ENCODE data around the gene PKMYT1.
A peak's percentile ranks its signal among the peaks of the same experiment; 100 is the strongest.

DNA sequence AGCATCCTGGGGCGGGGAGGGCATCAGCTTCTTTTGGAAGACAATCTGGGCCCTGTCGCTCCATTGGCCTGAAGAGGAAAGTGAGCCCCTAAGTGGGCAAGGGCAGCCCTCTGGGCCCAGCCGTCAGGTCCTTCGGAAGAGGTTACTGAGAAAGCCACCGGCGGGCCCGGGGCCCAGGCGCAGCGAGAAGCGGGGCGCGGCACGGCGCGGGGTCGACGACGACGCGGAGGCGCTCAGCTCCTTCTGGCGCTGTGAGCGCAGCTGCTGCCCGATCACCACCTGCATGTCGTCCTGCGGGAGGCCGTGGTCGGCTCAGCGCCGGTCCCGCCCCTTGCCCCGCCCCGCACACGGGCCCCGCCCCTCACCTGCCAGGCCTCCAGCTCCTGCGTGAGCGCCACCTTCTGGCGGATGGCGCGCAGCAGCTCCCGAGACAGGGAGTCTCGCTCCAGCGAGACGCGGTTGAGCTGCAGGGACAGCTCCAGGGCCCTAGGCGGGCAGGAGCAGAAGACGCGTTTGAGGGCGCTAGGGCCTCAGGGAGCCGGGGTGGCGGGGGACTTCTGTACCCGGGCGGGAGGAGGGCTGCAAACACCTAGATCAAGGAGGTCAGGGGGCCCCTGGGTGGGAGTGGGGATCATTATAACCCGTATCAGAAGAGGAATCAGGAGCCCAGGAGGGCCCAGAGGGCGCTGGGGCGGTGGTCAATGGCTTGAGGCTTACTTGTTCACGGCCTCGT is 47.9 kb upstream of the PKMYT1 start:
- TF ChIP-seq CTCF (IDR thresholded peaks at IDR 0.05): peak; percentile 85
- no peak for TF ChIP-seq EZH2 (IDR thresholded peaks at IDR 0.05)
- no peak for TF ChIP-seq EZH2phosphoT487 (IDR thresholded peaks at IDR 0.05)

Measured in neural progenitor cell (in vitro differentiated cells).